GM18519 (cell line): Measurements from ENCODE around the gene XRCC6.
"Not testable (repeated sequence)": the region's sequence is repeated elsewhere in the genome, so short reads cannot be mapped to it uniquely, and the experiment has no call there.

Experiments
- ATAC-seq: cut with Tn5 transposase; IDR thresholded peaks from one replicate; pipeline ENCODE4 v1.9.1; 2021; ENCODE audit warnings: mild to moderate bottlenecking, moderate library complexity; ENCODE audit not compliant: unreplicated experiment, low FRiP score

Gene XRCC6

GRCh38 chr22:41683052-41683451 is 62.0 kb downstream of the XRCC6 start:
- no peak for ATAC-seq

DNA sequence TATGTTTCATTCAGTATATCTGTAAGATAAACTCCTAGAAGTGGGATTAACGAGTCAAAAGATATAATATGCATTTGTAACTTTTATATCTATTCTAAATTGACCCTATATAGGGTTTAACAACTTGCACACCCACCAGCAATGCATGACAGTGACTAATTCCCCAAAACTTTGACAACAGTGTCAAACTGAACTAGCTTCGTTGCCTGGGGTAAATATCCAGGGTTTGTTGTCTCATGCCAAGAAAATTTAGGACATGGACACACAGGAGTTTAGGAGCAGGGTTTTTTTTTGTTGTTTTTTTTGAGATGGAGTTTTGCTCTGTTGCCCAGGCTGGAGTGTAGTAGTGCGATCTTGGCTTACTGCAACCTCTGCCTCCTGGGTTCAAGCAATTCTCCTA is 62.5 kb downstream of the XRCC6 start:
- ATAC-seq: no peak

DNA sequence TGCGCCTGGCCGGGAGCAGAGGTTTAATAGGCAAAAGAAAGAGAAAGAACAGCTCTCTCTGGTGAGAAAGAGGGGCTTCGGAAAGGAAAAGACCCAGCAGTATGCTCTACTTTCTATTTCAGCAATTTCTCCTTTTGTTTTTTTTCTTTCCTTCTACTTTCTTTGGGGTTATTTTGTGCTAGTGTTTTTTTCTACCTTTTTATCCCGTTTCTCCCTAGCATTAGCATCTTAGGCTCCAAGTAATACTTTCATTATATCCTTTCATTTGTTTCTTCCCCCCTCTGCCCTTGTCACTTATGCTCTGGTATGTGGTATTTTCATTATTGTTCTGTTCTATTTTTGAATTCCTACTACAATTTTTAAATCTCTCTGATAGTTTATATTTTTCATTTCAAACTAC is 63.1 kb downstream of the XRCC6 start:
- no peak for ATAC-seq

- ATAC-seq: not testable (repeated sequence)
Observed at GRCh38 chr22:41686890-41687289, 65.8 kb downstream of the XRCC6 start.

GRCh38 chr22:41687901-41688364 is 66.8 kb downstream of the XRCC6 start:
- ATAC-seq: no peak

GRCh38 chr22:41688365-41689211 is 67.5 kb downstream of the XRCC6 start, which contains the start of gene SNU13:
Gene SNU13 (minus strand): TSS chr22:41688867. CDS start chr22:41688796, 71 bp downstream.
- peak; percentile 85 for ATAC-seq

DNA sequence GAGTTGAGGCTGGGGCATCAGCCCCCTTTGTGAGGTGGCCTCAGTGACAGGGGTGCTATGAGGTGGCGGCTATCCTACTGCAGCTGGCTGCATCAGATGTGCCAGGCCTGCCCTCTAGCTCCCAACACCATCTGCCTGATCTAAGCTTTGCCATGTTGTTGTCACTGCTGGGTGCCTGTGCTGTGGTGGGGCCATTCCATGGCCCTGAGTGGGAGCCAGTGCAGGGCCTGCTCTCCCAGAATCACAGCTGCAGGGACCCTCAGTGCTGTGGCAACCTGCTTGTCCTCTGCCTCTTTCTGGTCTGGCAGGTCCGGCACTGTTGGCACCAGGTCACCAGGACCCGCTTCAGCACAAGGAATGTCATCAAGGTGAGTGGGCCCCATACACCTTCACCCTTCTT is 69.4 kb downstream of the XRCC6 start:
- ATAC-seq: no peak

- ATAC-seq: no peak
Observed at GRCh38 chr22:41695211-41695610, 74.1 kb downstream of the XRCC6 start.

GRCh38 chr22:41696703-41697102 is 75.6 kb downstream of the XRCC6 start:
- no peak for ATAC-seq

DNA sequence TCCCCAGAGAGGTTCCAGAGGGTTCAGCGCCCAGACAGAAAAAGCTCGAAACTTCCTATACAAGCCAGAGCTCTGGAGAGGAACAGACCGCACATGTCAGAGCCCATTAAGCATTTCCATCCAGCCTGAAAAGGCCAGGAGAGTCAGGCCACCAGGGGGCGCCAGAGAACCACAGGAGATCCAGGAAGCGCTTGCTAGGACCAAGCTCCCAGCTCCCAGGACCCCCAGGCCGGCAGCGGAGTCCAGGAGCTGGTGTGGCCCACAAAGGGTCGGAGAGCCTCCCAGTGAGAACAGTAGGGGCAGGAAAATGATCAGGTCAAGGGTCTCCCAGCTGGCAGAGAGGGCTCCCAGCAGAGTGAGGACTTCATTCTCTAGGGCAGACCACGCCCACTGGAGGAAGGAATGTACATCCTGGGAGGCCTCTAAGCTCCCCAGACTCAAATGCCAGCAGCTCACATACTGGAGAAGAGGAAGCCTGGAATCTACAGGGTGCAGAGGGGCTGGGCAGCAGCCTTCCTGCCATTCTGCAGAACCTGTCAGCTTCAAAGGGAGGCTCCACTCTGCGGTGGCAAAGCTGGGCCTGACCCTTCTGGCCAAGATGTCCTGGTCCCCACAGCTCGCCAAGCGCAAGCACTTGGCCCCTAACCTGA is 76.2 kb downstream of the XRCC6 start:
- no peak for ATAC-seq

GRCh38 chr22:41699264-41700107 is 78.4 kb downstream of the XRCC6 start, which contains the start of gene MEI1:
Gene MEI1 (plus strand): TSS chr22:41699503. CDS start chr22:41699539, 36 bp downstream.
- ATAC-seq: no peak

DNA sequence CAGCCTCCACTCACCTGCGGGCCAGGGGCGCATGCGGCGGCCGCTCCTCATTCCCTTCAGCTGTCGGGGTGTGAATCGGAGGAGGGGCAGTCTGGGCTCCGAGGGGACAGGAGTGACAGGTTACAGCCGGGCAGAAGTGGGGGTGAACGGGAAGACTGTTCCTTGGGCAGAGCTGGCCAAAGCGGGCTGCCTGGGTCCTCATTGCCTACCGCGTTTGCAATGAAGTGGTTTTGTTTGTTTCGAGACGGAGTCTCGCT is 78.9 kb downstream of the XRCC6 start:
- ATAC-seq: no peak

DNA sequence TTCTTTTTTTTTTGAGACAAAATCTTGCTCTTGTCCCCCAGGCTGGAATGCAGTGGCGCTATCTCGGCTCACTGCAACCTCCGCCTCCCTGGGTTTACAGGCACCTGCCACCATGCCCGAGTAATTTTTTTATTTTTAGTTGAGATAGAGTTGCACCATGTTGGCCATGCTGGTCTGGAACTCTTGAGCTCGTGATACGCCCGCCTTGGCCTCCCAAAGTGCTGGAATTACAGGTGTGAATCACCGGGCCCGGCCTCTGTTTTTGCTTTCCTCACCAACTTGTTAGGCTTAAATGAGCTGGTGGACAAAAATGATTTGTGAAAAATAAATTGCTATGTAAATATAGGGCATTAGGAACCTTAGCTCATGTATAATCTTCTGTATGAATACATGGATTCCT is 81.7 kb downstream of the XRCC6 start:
- no peak for ATAC-seq

DNA sequence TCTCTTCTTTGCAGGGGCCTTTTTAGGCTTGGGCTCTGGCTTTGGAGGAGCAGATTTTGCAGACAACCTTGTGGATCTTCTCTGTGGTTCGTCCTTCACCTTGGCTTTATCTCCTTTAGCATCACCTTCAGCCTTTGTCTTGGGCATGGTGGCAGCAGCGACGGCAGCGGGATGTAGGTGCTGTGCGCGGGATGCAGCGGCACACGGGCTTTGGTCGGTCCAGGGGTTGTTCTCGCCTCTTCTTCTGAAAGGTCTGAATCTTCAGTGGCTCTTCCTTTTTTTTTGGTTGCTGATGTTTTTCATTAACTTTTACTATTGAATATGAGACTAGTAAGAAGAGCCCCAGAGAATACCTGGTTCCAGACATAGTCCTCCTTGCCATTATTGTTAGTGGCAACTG is 88.2 kb downstream of the XRCC6 start:
- no peak for ATAC-seq

DNA sequence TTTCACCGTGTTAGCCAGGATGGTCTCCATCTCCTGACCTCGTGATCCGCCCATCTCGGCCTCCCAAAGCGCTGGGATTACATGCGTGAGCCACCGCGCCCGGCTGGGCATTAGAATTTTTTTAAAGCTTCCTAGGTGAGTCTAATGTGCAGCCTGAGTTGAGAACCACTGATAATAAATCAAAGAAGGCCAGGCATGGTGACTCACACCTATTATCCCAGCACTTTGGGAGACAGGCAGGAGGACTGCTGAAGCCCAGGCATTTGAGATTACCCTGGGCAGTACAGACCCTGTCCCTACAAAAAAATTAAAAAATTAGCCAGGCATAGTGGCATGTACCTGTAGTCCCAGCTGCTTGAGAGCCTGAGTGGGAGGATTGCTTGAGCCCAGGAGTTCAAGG is 91.9 kb downstream of the XRCC6 start:
- ATAC-seq: no peak
